HUES6 (cell line): Measurements from ENCODE around the gene TXNDC15.
A peak's percentile ranks its signal among the peaks of the same experiment; 100 is the strongest.
"Not testable (repeated sequence)": the region's sequence is repeated elsewhere in the genome, so short reads cannot be mapped to it uniquely, and the experiment has no call there.

ENCODE experiments used
- H3K27ac ChIP-seq: 2 replicates; pipeline ENCODE4 v1.7.0; 2013; ENCODE audit warnings: low read depth, mild to moderate bottlenecking, low read length, inconsistent platforms
- H3K27me3 ChIP-seq: 2 replicates; pipeline ENCODE4 v1.6.1; 2013; ENCODE audit warnings: low read length; ENCODE audit not compliant: control insufficient read depth, insufficient read depth
- H3K36me3 ChIP-seq: 2 replicates; pipeline ENCODE4 v1.6.1; 2013; ENCODE audit warnings: low read length; ENCODE audit not compliant: control insufficient read depth, insufficient read depth
- H3K4me1 ChIP-seq: 2 replicates; pipeline ENCODE4 v1.6.1; 2013; ENCODE audit warnings: low read length; ENCODE audit not compliant: control insufficient read depth, insufficient read depth
- H3K4me3 ChIP-seq: 2 replicates; pipeline ENCODE4 v1.5.1; 2013; ENCODE audit warnings: low read depth, low read length
- H3K9ac ChIP-seq: one replicate; pipeline ENCODE4 v1.6.1; 2013; ENCODE audit warnings: mild to moderate bottlenecking, low read length
- H3K9me3 ChIP-seq: 2 replicates; pipeline ENCODE4 v1.6.1; 2013; ENCODE audit warnings: low read depth, low read length; ENCODE audit not compliant: control insufficient read depth, insufficient read depth

TXNDC15 gene

GRCh38 chr5:134873987-134874830, at the start of gene TXNDC15:
TSS of gene TXNDC15 (plus strand) at chr5:134874371. CDS start at chr5:134874428, 57 bp downstream.
- Histone ChIP-seq H3K36me3 (no peaks in the 10 kb centered on the region), H3K4me1 (peaks cover 12% of the 10 kb centered on the region), H3K4me3 (peak within 1 kb of the TSS; percentile 84), H3K27me3 (no peaks in the 10 kb centered on the region), H3K9me3 (no peaks in the 10 kb centered on the region), H3K27ac (peak within 1 kb of the TSS; percentile 94), H3K9ac (peak within 1 kb of the TSS; percentile 95)

DNA sequence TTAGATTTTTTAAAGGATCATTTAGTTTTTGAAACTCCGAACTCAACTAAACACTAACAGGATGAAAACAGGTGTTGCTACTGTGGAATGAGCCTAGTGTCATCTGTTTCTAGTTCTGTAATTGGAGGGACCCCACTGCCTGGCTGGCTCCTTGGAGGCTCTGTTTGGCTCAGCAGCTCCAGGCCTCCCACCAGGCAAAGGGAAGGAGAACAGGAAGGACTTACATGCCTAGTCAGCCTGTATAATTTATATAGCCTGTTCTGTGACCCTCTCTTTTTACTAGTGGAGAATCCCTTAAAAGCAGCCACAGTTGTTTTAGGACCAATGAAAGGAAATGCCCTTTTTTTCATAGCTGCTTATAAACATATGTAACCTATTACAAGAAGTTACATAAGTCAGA, 49.5 kb upstream of the TXNDC15 start:
- peaks cover 91% of the 10 kb centered on the region for H3K36me3 ChIP-seq
- H3K9ac ChIP-seq: no peak overlapping the region
- H3K9me3 ChIP-seq: no peaks in the 10 kb centered on the region
- no peaks in the 10 kb centered on the region for H3K4me1 ChIP-seq
- no peaks in the 10 kb centered on the region for H3K27me3 ChIP-seq
- H3K27ac ChIP-seq: no peak overlapping the region
- no peak overlapping the region for H3K4me3 ChIP-seq

GRCh38 chr5:134825212-134825611, 49.0 kb upstream of the TXNDC15 start:
- Histone ChIP-seq H3K27ac (no peak overlapping the region), H3K9ac (no peak overlapping the region), H3K36me3 (peaks cover 88% of the 10 kb centered on the region), H3K27me3 (no peaks in the 10 kb centered on the region), H3K4me3 (no peak overlapping the region), H3K4me1 (no peaks in the 10 kb centered on the region), H3K9me3 (no peaks in the 10 kb centered on the region)

DNA sequence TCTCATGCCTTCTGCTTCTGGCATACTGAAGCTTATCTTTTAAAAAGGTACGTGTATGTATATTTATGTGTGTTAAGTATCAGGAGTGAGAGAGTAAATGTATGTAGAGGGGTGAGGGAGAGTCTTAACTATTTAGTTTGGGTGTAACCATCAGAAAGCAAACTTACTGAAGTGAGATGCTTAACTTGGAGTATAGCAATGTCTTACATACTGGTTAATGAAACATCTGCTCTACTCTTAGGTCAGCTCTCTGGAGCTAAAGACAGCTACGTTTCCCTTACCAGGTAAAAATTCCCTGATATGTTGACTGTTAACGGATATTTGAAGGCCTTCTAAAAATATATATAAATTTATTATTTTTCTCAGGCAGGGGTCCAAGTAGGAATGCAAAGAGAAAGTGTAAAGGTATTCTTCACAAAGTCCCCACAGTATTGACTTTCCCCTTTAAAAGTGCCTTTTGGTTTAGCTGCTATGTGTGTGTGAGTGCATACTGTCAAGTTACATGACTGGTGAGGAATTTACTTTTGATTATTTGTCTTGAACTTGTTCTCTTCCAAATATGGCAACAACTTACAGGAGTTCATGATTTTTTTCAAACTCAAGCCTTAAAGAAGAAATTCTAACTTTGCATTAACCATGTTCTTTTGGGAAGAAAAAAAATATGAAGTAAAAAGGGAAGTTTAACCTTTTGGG, 40.7 kb upstream of the TXNDC15 start:
- no peak overlapping the region for H3K9ac ChIP-seq
- no peaks in the 10 kb centered on the region for H3K4me1 ChIP-seq
- peaks cover 49% of the 10 kb centered on the region for H3K36me3 ChIP-seq
- no peaks in the 10 kb centered on the region for H3K27me3 ChIP-seq
- H3K27ac ChIP-seq: no peak overlapping the region
- H3K9me3 ChIP-seq: no peaks in the 10 kb centered on the region
- H3K4me3 ChIP-seq: no peak overlapping the region

GRCh38 chr5:134835623-134836022, 38.5 kb upstream of the TXNDC15 start:
- Histone ChIP-seq H3K4me3 (no peak overlapping the region), H3K36me3 (peaks cover 54% of the 10 kb centered on the region), H3K4me1 (no peaks in the 10 kb centered on the region), H3K27ac (no peak overlapping the region), H3K9ac (no peak overlapping the region), H3K27me3 (no peaks in the 10 kb centered on the region), H3K9me3 (no peaks in the 10 kb centered on the region)

- no peaks in the 10 kb centered on the region for H3K9me3 ChIP-seq
- no peaks in the 10 kb centered on the region for H3K4me1 ChIP-seq
- H3K27me3 ChIP-seq: no peaks in the 10 kb centered on the region
- no peak overlapping the region for H3K27ac ChIP-seq
- H3K9ac ChIP-seq: no peak overlapping the region
- H3K4me3 ChIP-seq: no peak overlapping the region
- peaks cover 47% of the 10 kb centered on the region for H3K36me3 ChIP-seq
Observed at GRCh38 chr5:134837530-134838181, 36.5 kb upstream of the TXNDC15 start.

GRCh38 chr5:134838361-134838760, 35.8 kb upstream of the TXNDC15 start:
- not testable (repeated sequence) for H3K4me3 ChIP-seq, H3K27ac ChIP-seq, H3K27me3 ChIP-seq, H3K9ac ChIP-seq, H3K9me3 ChIP-seq, H3K4me1 ChIP-seq
- peaks cover 41% of the 10 kb centered on the region for H3K36me3 ChIP-seq

GRCh38 chr5:134840811-134841210, 33.4 kb upstream of the TXNDC15 start:
- Histone ChIP-seq H3K4me3 (no peak overlapping the region), H3K36me3 (peaks cover 33% of the 10 kb centered on the region), H3K27ac (no peak overlapping the region), H3K27me3 (no peaks in the 10 kb centered on the region), H3K4me1 (0 out of 2 replicates have a peak, but pooled peaks cover 6% of the 10 kb centered on the region), H3K9me3 (no peaks in the 10 kb centered on the region), H3K9ac (no peak overlapping the region)

- Histone ChIP-seq H3K9me3 (no peaks in the 10 kb centered on the region), H3K27ac (no peak overlapping the region), H3K4me3 (no peak overlapping the region), H3K27me3 (no peaks in the 10 kb centered on the region), H3K4me1 (peaks cover 8% of the 10 kb centered on the region; the same call in 1 of the 2 replicates), H3K36me3 (peaks cover 23% of the 10 kb centered on the region), H3K9ac (no peak overlapping the region)
Observed at GRCh38 chr5:134844252-134844651, 29.9 kb upstream of the TXNDC15 start.

DNA sequence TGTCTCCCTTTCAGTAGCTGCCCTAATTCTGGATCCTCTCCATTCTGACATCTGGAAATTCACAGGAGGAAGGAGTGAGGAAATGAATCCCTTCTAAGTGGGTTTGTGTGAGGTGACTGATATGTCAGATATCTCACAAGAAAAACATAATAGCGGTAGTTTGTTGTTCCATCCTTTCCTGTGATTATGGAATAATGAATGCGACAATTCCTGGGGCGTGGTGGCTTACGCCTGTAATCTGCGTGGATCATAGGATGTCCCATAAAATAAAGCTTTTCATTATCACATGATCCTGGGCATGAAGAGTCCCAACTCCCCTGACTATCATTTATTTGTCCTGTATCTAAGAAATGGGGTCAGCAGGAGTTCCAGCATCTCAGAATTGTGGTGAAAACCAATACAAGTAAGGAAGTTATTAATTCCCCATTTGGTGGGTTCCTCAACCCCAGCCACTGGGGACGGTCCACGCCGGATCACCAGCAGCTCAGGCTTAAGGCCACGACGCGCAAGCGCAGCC, 28.8 kb upstream of the TXNDC15 start:
- peaks cover 16% of the 10 kb centered on the region for H3K36me3 ChIP-seq
- H3K4me3 ChIP-seq: peak overlapping the region; percentile 63
- no peaks in the 10 kb centered on the region for H3K27me3 ChIP-seq
- peak overlapping the region; percentile 95 for H3K9ac ChIP-seq
- no peaks in the 10 kb centered on the region for H3K9me3 ChIP-seq
- no peak overlapping the region for H3K27ac ChIP-seq
- peaks cover 8% of the 10 kb centered on the region; the same call in 1 of the 2 replicates for H3K4me1 ChIP-seq
